DND-41 (cell line): Measurements from ENCODE around the gene MITF.

Experiments
- EZH2 ChIP-seq: IDR thresholded peaks from 3 replicates; pipeline ENCODE4 v1.6.1; 2012; ENCODE audit warnings: borderline replicate concordance, low read depth, mild to moderate bottlenecking, moderate library complexity, low read length, inconsistent platforms; ENCODE audit not compliant: severe bottlenecking
- TF ChIP-seq, protein P1 (sequence below): IDR thresholded peaks from 2 replicates; pipeline ENCODE4 v1.5.1; 2012; ENCODE audit warnings: borderline replicate concordance, low read length, moderate library complexity, mild to moderate bottlenecking; ENCODE audit not compliant: poor library complexity, severe bottlenecking; ENCODE audit errors: extremely low read depth

DNA sequence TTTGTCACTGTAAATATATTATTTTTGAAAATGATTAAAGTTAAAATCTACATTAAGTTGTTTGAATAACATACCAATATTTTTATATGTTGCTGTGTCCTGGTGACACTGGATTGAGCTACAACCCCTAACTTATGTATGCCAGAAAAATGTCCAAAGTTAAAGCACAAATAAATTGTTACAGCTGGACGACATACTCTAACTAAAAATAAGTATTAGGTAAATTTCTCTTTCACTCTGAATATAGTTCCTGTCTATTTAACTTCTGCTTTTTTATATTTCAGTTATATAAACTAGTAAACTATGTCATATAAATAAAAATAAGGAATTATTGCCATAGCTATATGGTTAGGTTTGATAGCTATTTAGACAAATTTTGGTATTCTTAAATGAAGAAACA lies 141.8 kb downstream of the MITF start:
- TF ChIP-seq, protein P1, sequence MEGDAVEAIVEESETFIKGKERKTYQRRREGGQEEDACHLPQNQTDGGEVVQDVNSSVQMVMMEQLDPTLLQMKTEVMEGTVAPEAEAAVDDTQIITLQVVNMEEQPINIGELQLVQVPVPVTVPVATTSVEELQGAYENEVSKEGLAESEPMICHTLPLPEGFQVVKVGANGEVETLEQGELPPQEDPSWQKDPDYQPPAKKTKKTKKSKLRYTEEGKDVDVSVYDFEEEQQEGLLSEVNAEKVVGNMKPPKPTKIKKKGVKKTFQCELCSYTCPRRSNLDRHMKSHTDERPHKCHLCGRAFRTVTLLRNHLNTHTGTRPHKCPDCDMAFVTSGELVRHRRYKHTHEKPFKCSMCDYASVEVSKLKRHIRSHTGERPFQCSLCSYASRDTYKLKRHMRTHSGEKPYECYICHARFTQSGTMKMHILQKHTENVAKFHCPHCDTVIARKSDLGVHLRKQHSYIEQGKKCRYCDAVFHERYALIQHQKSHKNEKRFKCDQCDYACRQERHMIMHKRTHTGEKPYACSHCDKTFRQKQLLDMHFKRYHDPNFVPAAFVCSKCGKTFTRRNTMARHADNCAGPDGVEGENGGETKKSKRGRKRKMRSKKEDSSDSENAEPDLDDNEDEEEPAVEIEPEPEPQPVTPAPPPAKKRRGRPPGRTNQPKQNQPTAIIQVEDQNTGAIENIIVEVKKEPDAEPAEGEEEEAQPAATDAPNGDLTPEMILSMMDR: no peak
- no peak for TF ChIP-seq EZH2
